Cardiac septum (tissue), 1 donor: ENCODE measurements around the gene FILIP1L. TPM values are rescaled to one million over a fixed set of nuclear protein-coding genes. Genes with fewer than 3 reads are reported as not detected.

Source experiments
- DNase-seq: peaks from one replicate; pipeline ENCODE4 v3.0.0-alpha.2; 2020; ENCODE audit warnings: low spot score
- intact Hi-C: fragments of 100-400 bp; cut with DNase I; formaldehyde crosslinking; loops from one replicate; pipeline ENCODE4 v1.14.0; 2022
- total RNA-seq: library from RNA; stranded (reverse); fragmentation: NEBNext Ultra II Directional; extraction: Animal tissue kit (Norgen Biotek cat#: 25700); gene quantifications from one replicate; pipeline ENCODE4 v1.2.1, GENCODE V29; 2021
- donor health status: DM: no; HTN: no; CAD: no.

Gene FILIP1L
- total RNA-seq, 1 donor from 2014 or later: 120 TPM

- intact Hi-C loops: no loop called here
- no peak for DNase-seq
Measured at GRCh38 chr3:100128565-100128964, 14.3 kb upstream of the FILIP1L start.

GRCh38 chr3:100127792-100128191, 13.5 kb upstream of the FILIP1L start:
- intact Hi-C loops: no loop called here
- DNase-seq: no peak

- no peak for DNase-seq
Measured at GRCh38 chr3:100125161-100125938, 11.0 kb upstream of the FILIP1L start.

GRCh38 chr3:100124201-100124761, 10.0 kb upstream of the FILIP1L start:
- intact Hi-C loops: loop anchor here (5.0 kb wide), 1 partner anchor 33 kb away; no protein-coding TSS in a partner anchor
- no peak for DNase-seq

More at GRCh38 chr3:100125161-100125938, 11.0 kb upstream of the FILIP1L start:
- intact Hi-C loops: no loop called here

- intact Hi-C loops: loop anchor here (5.0 kb wide), 1 partner anchor 34 kb away; no protein-coding TSS in a partner anchor
- DNase-seq: no peak
Measured at GRCh38 chr3:100123112-100123511, 8.8 kb upstream of the FILIP1L start.

- no peak for DNase-seq
- intact Hi-C loops: loop anchor here (5.0 kb wide), 1 partner anchor 35 kb away; no protein-coding TSS in a partner anchor
Measured at GRCh38 chr3:100122321-100122720, 8.0 kb upstream of the FILIP1L start.

- intact Hi-C loops: loop anchor here (5.0 kb wide), 1 partner anchor 37 kb away; no protein-coding TSS in a partner anchor
- no peak for DNase-seq
Measured at GRCh38 chr3:100120693-100121092, 6.4 kb upstream of the FILIP1L start.

GRCh38 chr3:100120012-100120411, 5.7 kb upstream of the FILIP1L start:
- DNase-seq: no peak
- intact Hi-C loops: loop anchor here (5.0 kb wide), 1 partner anchor 37 kb away; no protein-coding TSS in a partner anchor

- no peak for DNase-seq
- intact Hi-C loops: no loop called here
Measured at GRCh38 chr3:100117093-100117492, 2.8 kb upstream of the FILIP1L start.

GRCh38 chr3:100113723-100114412, 433 bp downstream of the FILIP1L start:
- intact Hi-C loops: no loop called here
- no peak for DNase-seq

- intact Hi-C loops: no loop called here
- DNase-seq: no peak
Measured at GRCh38 chr3:100111728-100112127, 2.6 kb downstream of the FILIP1L start.

GRCh38 chr3:100110162-100110561, 4.1 kb downstream of the FILIP1L start:
- no peak for DNase-seq
- intact Hi-C loops: no loop called here

GRCh38 chr3:100108464-100109079, 5.7 kb downstream of the FILIP1L start:
- intact Hi-C loops: no loop called here
- DNase-seq: no peak

GRCh38 chr3:100107221-100107814, 7.0 kb downstream of the FILIP1L start:
- no peak for DNase-seq
- intact Hi-C loops: no loop called here

GRCh38 chr3:100106531-100107141, 7.7 kb downstream of the FILIP1L start:
- no peak for DNase-seq
- intact Hi-C loops: no loop called here

- intact Hi-C loops: no loop called here
- no peak for DNase-seq
Measured at GRCh38 chr3:100106094-100106493, 8.2 kb downstream of the FILIP1L start.

- intact Hi-C loops: no loop called here
- DNase-seq: no peak
Measured at GRCh38 chr3:100105501-100105900, 8.8 kb downstream of the FILIP1L start.

- intact Hi-C loops: no loop called here
- DNase-seq: no peak
Measured at GRCh38 chr3:100104817-100105413, 9.4 kb downstream of the FILIP1L start.

- DNase-seq: no peak
- intact Hi-C loops: no loop called here
Measured at GRCh38 chr3:100104442-100104798, 9.9 kb downstream of the FILIP1L start.
